ENCODE results near the gene CERK. TPM values are rescaled to one million over a fixed set of nuclear protein-coding genes. Genes with fewer than 3 reads are reported as not detected.

The CERK gene
- total and polyA plus RNA-seq, 2 of the 8 experiments (the other 6 are each of a cell fraction or from before 2014, with no cell fraction given) = 26.6 to 59.0 TPM

- TF ChIP-seq CTCF (IDR thresholded peaks at IDR 0.05; ENCODE audit: control extremely low read depth in 1 of 3, insufficient read depth in 1 of 3, low read depth in 1 of 3, low read length in 3 of 3) (no peak), RFX5 (IDR thresholded peaks at IDR 0.05; ENCODE audit: borderline replicate concordance, low read depth, low read length) (no peak), TCF12 (IDR thresholded peaks at IDR 0.05; ENCODE audit: low read depth, low read length) (no peak)
Observed at GRCh38 chr22:46671824-46672432, 66.1 kb downstream of the CERK start (continued).

All from H1 (cell line).